T-helper 9 cell (primary cell): ENCODE measurements around the gene FOXP4.
A peak's percentile ranks its signal among the peaks of the same experiment; 100 is the strongest.
"Not testable (repeated sequence)": the region's sequence is repeated elsewhere in the genome, so short reads cannot be mapped to it uniquely, and the experiment has no call there.

Experiments
- DNase-seq: peaks from one replicate; pipeline ENCODE4 v3.0.0-alpha.2; 2020

The FOXP4 gene

GRCh38 chr6:41602422-41602743 is 56.2 kb downstream of the FOXP4 start:
- no peak for DNase-seq

GRCh38 chr6:41602864-41603608 is 56.9 kb downstream of the FOXP4 start:
- DNase-seq, result peak; percentile 58

- DNase-seq, result no peak
Observed at GRCh38 chr6:41604006-41604405, 57.8 kb downstream of the FOXP4 start.

GRCh38 chr6:41605649-41606048 is 59.5 kb downstream of the FOXP4 start:
- DNase-seq, result no peak

- DNase-seq, result no peak
Observed at GRCh38 chr6:41607036-41607435, 60.9 kb downstream of the FOXP4 start.

GRCh38 chr6:41607736-41608135 is 61.6 kb downstream of the FOXP4 start:
- no peak for DNase-seq

- no peak for DNase-seq
Observed at GRCh38 chr6:41608443-41609151, 62.4 kb downstream of the FOXP4 start.

- no peak for DNase-seq
Observed at GRCh38 chr6:41614715-41615114, 68.5 kb downstream of the FOXP4 start.

- DNase-seq, result no peak
Observed at GRCh38 chr6:41615311-41615710, 69.1 kb downstream of the FOXP4 start.

- DNase-seq, result no peak
Observed at GRCh38 chr6:41618598-41618997, 72.4 kb downstream of the FOXP4 start.

GRCh38 chr6:41619193-41619592 is 73.0 kb downstream of the FOXP4 start:
- not testable (repeated sequence) for DNase-seq

- no peak for DNase-seq
Observed at GRCh38 chr6:41621367-41621766, 75.2 kb downstream of the FOXP4 start.

GRCh38 chr6:41621802-41622201 is 75.6 kb downstream of the FOXP4 start:
- no peak for DNase-seq

- no peak for DNase-seq
Observed at GRCh38 chr6:41622206-41622988, 76.2 kb downstream of the FOXP4 start.

- no peak for DNase-seq
Observed at GRCh38 chr6:41623330-41623729, 77.1 kb downstream of the FOXP4 start.

GRCh38 chr6:41624621-41625380 is 78.6 kb downstream of the FOXP4 start:
- no peak for DNase-seq

- DNase-seq, result no peak
Observed at GRCh38 chr6:41625442-41625841, 79.3 kb downstream of the FOXP4 start.

GRCh38 chr6:41626022-41626421 is 79.8 kb downstream of the FOXP4 start:
- no peak for DNase-seq

GRCh38 chr6:41626917-41627316 is 80.7 kb downstream of the FOXP4 start:
- no peak for DNase-seq

- no peak for DNase-seq
Observed at GRCh38 chr6:41629128-41629527, 82.9 kb downstream of the FOXP4 start.

- DNase-seq, result no peak
Observed at GRCh38 chr6:41630069-41630468, 83.9 kb downstream of the FOXP4 start.

- no peak for DNase-seq
Observed at GRCh38 chr6:41630946-41631345, 84.8 kb downstream of the FOXP4 start.

- DNase-seq, result no peak
Observed at GRCh38 chr6:41633056-41633634, 87.0 kb downstream of the FOXP4 start.
